ENCODE measurements around the gene PCBP2. TPM values are rescaled to one million over a fixed set of nuclear protein-coding genes. Genes with fewer than 3 reads are reported as not detected.

PCBP2 gene
- total and polyA plus RNA-seq, 2 experiments from 2014 or later: 100 to 143 TPM

- Histone ChIP-seq H3K9me2 (ENCODE audit: insufficient read depth) (no peaks in the 10 kb centered on the region), H3K27ac (no peak overlapping the region), H3F3A (ENCODE audit: insufficient read depth) (no peaks in the 10 kb centered on the region), H3K36me3 (ENCODE audit: low read depth) (peaks cover 59% of the 10 kb centered on the region), H3K9me3 (ENCODE audit: low read depth) (no peaks in the 10 kb centered on the region), H3K9ac (no peak overlapping the region), H2AFZ (no peak overlapping the region), H4K20me1 (ENCODE audit: insufficient read depth) (no peaks in the 10 kb centered on the region), H3K27me3 (replicated peaks; ENCODE audit: insufficient read depth) (no peaks in the 10 kb centered on the region), H3K4me1 (ENCODE audit: insufficient read depth) (no peaks in the 10 kb centered on the region), H3K4me2 (ENCODE audit: unreplicated experiment) (no peak overlapping the region), H3K79me2 (ENCODE audit: insufficient read depth) (no peaks in the 10 kb centered on the region), H3K4me3 (no peak overlapping the region)
- TF ChIP-seq EZH2phosphoT487 (IDR thresholded peaks at IDR 0.05; ENCODE audit: insufficient read depth, low read depth): no peak
- TF ChIP-seq EZH2 (IDR thresholded peaks at IDR 0.05; ENCODE audit: insufficient read depth, poor library complexity, severe bottlenecking): no peak
- WGBS, 2 experiments (ENCODE audit: low coverage in 1 of 2, low lambda C conversion rate in 2 of 2, missing lambda C conversion rate in 2 of 2): 79 to 90% methylated on average over 3 of the region's 3 CpGs
- in situ Hi-C loops (cut with MboI): no loop called here
- DNase-seq: peak; percentile 16
These were observed 71.2 kb downstream of the PCBP2 start for GRCh38 chr12:53523131-53523530.

DNA sequence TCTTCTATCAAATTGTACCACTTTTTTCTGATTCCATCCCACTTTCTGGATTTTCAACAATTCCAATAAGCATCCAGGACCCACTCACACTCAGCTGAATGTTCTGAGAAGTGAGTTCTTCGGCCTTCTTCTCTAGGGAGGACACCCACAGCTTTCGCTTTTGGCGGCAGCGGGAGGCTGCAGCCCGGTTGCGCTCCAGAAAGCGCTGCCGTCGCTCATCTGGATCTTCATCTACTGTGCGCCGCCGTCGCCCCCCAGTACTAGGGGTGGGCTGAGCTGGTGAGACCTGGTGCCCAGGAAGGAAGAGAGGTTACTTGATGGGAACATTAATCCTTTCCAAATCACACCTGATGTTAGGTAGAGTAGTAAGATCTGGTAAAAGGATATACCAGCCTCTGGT lies 72.6 kb downstream of the PCBP2 start:
- Histone ChIP-seq H3K27me3 (replicated peaks; ENCODE audit: insufficient read depth) (no peaks in the 10 kb centered on the region), H3K4me2 (ENCODE audit: unreplicated experiment) (no peak overlapping the region), H3K27ac (no peak overlapping the region), H3F3A (ENCODE audit: insufficient read depth) (no peaks in the 10 kb centered on the region), H3K36me3 (ENCODE audit: low read depth) (peaks cover 54% of the 10 kb centered on the region), H2AFZ (no peak overlapping the region), H3K4me1 (ENCODE audit: insufficient read depth) (no peaks in the 10 kb centered on the region), H3K4me3 (no peak overlapping the region), H3K9me2 (ENCODE audit: insufficient read depth) (no peaks in the 10 kb centered on the region), H3K9ac (no peak overlapping the region), H3K79me2 (ENCODE audit: insufficient read depth) (no peaks in the 10 kb centered on the region), H3K9me3 (ENCODE audit: low read depth) (no peaks in the 10 kb centered on the region), H4K20me1 (ENCODE audit: insufficient read depth) (no peaks in the 10 kb centered on the region)
- DNase-seq: no peak
- WGBS, 2 experiments (ENCODE audit: low coverage in 1 of 2, low lambda C conversion rate in 2 of 2, missing lambda C conversion rate in 2 of 2): 94 to 98% methylated on average over 13 of the region's 13 CpGs
- in situ Hi-C loops (cut with MboI): no loop called here
- TF ChIP-seq EZH2phosphoT487 (IDR thresholded peaks at IDR 0.05; ENCODE audit: insufficient read depth, low read depth): no peak
- no peak for TF ChIP-seq EZH2 (IDR thresholded peaks at IDR 0.05; ENCODE audit: insufficient read depth, poor library complexity, severe bottlenecking)

- Histone ChIP-seq H3K27me3 (replicated peaks; ENCODE audit: insufficient read depth) (no peaks in the 10 kb centered on the region), H3K4me1 (ENCODE audit: insufficient read depth) (0 out of 2 replicates have a peak, but pooled peaks cover 4% of the 10 kb centered on the region), H3K27ac (no peak overlapping the region), H4K20me1 (ENCODE audit: insufficient read depth) (no peaks in the 10 kb centered on the region), H3F3A (ENCODE audit: insufficient read depth) (peaks cover 7% of the 10 kb centered on the region; the same call in 1 of the 2 replicates), H2AFZ (no peak overlapping the region), H3K9me3 (ENCODE audit: low read depth) (no peaks in the 10 kb centered on the region), H3K36me3 (ENCODE audit: low read depth) (peaks cover 47% of the 10 kb centered on the region), H3K9me2 (ENCODE audit: insufficient read depth) (no peaks in the 10 kb centered on the region), H3K79me2 (ENCODE audit: insufficient read depth) (no peaks in the 10 kb centered on the region), H3K4me3 (no peak overlapping the region), H3K9ac (no peak overlapping the region), H3K4me2 (ENCODE audit: unreplicated experiment) (no peak overlapping the region)
- DNase-seq: no peak
- WGBS, 2 experiments (ENCODE audit: low coverage in 1 of 2, low lambda C conversion rate in 2 of 2, missing lambda C conversion rate in 2 of 2): 98% methylated on average over 2 of the region's 2 CpGs
- no peak for TF ChIP-seq EZH2 (IDR thresholded peaks at IDR 0.05; ENCODE audit: insufficient read depth, poor library complexity, severe bottlenecking)
- no peak for TF ChIP-seq EZH2phosphoT487 (IDR thresholded peaks at IDR 0.05; ENCODE audit: insufficient read depth, low read depth)
- in situ Hi-C loops (cut with MboI): no loop called here
These were observed 78.2 kb downstream of the PCBP2 start for GRCh38 chr12:53530061-53530460.

Small RNA genes within 50 kb of the gene (small RNA-seq; reads per million reads assigned to genes)
- gene AC023509.3 (ENCODE audit: low read depth, low replicate concordance): not detected

Other genes with a start within 250 kb of the PCBP2 start
- 1.4 and 2.4 TPM in 2 replicates for gene ITGB7, start 244.9 kb upstream of the PCBP2 start, total RNA-seq (2014; rRNA removed; shearing (Covaris generic))
- gene ITGB7, start 244.9 kb upstream of the PCBP2 start, polyA plus RNA-seq (2016; fragmentation: Nextera tagmentation; extraction: Ambion mirVana): 0.84 and 1.2 TPM in 2 replicates
- gene RARG, start 219.9 kb upstream of the PCBP2 start, total RNA-seq (2014; rRNA removed; shearing (Covaris generic)): 75.3 and 76.6 TPM in 2 replicates
- gene RARG, start 219.9 kb upstream of the PCBP2 start, polyA plus RNA-seq (2016; fragmentation: Nextera tagmentation; extraction: Ambion mirVana): 116 and 118 TPM in 2 replicates
- 5.6 and 8.5 TPM in 2 replicates for gene ESPL1, start 183.8 kb upstream of the PCBP2 start, total RNA-seq (2014; rRNA removed; shearing (Covaris generic))
- 2.0 and 3.3 TPM in 2 replicates for gene ESPL1, start 183.8 kb upstream of the PCBP2 start, polyA plus RNA-seq (2016; fragmentation: Nextera tagmentation; extraction: Ambion mirVana)
- gene PFDN5, start 156.6 kb upstream of the PCBP2 start, total RNA-seq (2014; rRNA removed; shearing (Covaris generic)): 380 and 393 TPM in 2 replicates
- gene PFDN5, start 156.6 kb upstream of the PCBP2 start, polyA plus RNA-seq (2016; fragmentation: Nextera tagmentation; extraction: Ambion mirVana): 609 and 625 TPM in 2 replicates
- gene MYG1, start 152.4 kb upstream of the PCBP2 start, total RNA-seq (2014; rRNA removed; shearing (Covaris generic)): 39.6 and 48.9 TPM in 2 replicates
- gene MYG1, start 152.4 kb upstream of the PCBP2 start, polyA plus RNA-seq (2016; fragmentation: Nextera tagmentation; extraction: Ambion mirVana): 47.8 and 52.4 TPM in 2 replicates
- 63.4 and 72.0 TPM in 2 replicates for gene AAAS, start 130.5 kb upstream of the PCBP2 start, total RNA-seq (2014; rRNA removed; shearing (Covaris generic))
- gene AAAS, start 130.5 kb upstream of the PCBP2 start, polyA plus RNA-seq (2016; fragmentation: Nextera tagmentation; extraction: Ambion mirVana): 46.6 and 49.7 TPM in 2 replicates
- gene SP7, start 115.7 kb upstream of the PCBP2 start, total RNA-seq (2014; rRNA removed; shearing (Covaris generic)): not detected in 2 replicates
- not detected in 2 replicates for gene SP7, start 115.7 kb upstream of the PCBP2 start, polyA plus RNA-seq (2016; fragmentation: Nextera tagmentation; extraction: Ambion mirVana)
- 30.3 and 37.8 TPM in 2 replicates for gene SP1, start 71.9 kb upstream of the PCBP2 start, total RNA-seq (2014; rRNA removed; shearing (Covaris generic))
- gene SP1, start 71.9 kb upstream of the PCBP2 start, polyA plus RNA-seq (2016; fragmentation: Nextera tagmentation; extraction: Ambion mirVana): 3.6 and 3.8 TPM in 2 replicates
- gene AMHR2, start 28.2 kb upstream of the PCBP2 start, total RNA-seq (2014; rRNA removed; shearing (Covaris generic)): not detected in 2 replicates
- not detected in 2 replicates for gene AMHR2, start 28.2 kb upstream of the PCBP2 start, polyA plus RNA-seq (2016; fragmentation: Nextera tagmentation; extraction: Ambion mirVana)
- gene PRR13, start 10.4 kb upstream of the PCBP2 start, total RNA-seq (2014; rRNA removed; shearing (Covaris generic)): 35.3 and 42.4 TPM in 2 replicates
- gene PRR13, start 10.4 kb upstream of the PCBP2 start, polyA plus RNA-seq (2016; fragmentation: Nextera tagmentation; extraction: Ambion mirVana): 217 and 221 TPM in 2 replicates
- gene MAP3K12, start 47.4 kb downstream of the PCBP2 start, total RNA-seq (2014; rRNA removed; shearing (Covaris generic)): 36.5 and 37.4 TPM in 2 replicates
- 8.7 and 10.4 TPM in 2 replicates for gene MAP3K12, start 47.4 kb downstream of the PCBP2 start, polyA plus RNA-seq (2016; fragmentation: Nextera tagmentation; extraction: Ambion mirVana)
- 40.1 and 54.1 TPM in 2 replicates for gene TARBP2, start 49.2 kb downstream of the PCBP2 start, total RNA-seq (2014; rRNA removed; shearing (Covaris generic))
- gene TARBP2, start 49.2 kb downstream of the PCBP2 start, polyA plus RNA-seq (2016; fragmentation: Nextera tagmentation; extraction: Ambion mirVana): 32.1 and 36.0 TPM in 2 replicates
- gene NPFF, start 55.4 kb downstream of the PCBP2 start, total RNA-seq (2014; rRNA removed; shearing (Covaris generic)): not detected in 2 replicates
- not detected in 2 replicates for gene NPFF, start 55.4 kb downstream of the PCBP2 start, polyA plus RNA-seq (2016; fragmentation: Nextera tagmentation; extraction: Ambion mirVana)
- 10.5 and 12.8 TPM in 2 replicates for gene ATF7, start 174.3 kb downstream of the PCBP2 start, total RNA-seq (2014; rRNA removed; shearing (Covaris generic))
- gene ATF7, start 174.3 kb downstream of the PCBP2 start, polyA plus RNA-seq (2016; fragmentation: Nextera tagmentation; extraction: Ambion mirVana): 21.5 and 24.3 TPM in 2 replicates
- 191 and 257 TPM in 2 replicates for gene ATP5MC2, start 224.0 kb downstream of the PCBP2 start, total RNA-seq (2014; rRNA removed; shearing (Covaris generic))
- gene ATP5MC2, start 224.0 kb downstream of the PCBP2 start, polyA plus RNA-seq (2016; fragmentation: Nextera tagmentation; extraction: Ambion mirVana): 266 TPM in 2 replicates

Data from GM23248 (cell line).